GM12801 (cell line): ENCODE results near the gene LGALS12.

Source experiments
- CTCF ChIP-seq: IDR thresholded peaks from one replicate; pipeline ENCODE4 v1.5.1; 2011; ENCODE audit warnings: control low read depth; ENCODE audit not compliant: insufficient read length; ENCODE audit errors: extremely low read depth

LGALS12 gene

GRCh38 chr11:63504054-63504453, 1.8 kb upstream of the LGALS12 start:
- TF ChIP-seq CTCF, result no peak

- no peak for TF ChIP-seq CTCF
These were observed 824 bp upstream of the LGALS12 start for GRCh38 chr11:63504933-63505586.

GRCh38 chr11:63506876-63507275, 992 bp downstream of the LGALS12 start:
- TF ChIP-seq CTCF, result no peak

GRCh38 chr11:63507511-63507910, 1.6 kb downstream of the LGALS12 start:
- TF ChIP-seq CTCF, result no peak

GRCh38 chr11:63508009-63508408, 2.1 kb downstream of the LGALS12 start:
- TF ChIP-seq CTCF, result no peak

- no peak for TF ChIP-seq CTCF
These were observed 2.9 kb downstream of the LGALS12 start for GRCh38 chr11:63508745-63509144.

GRCh38 chr11:63510360-63511047, 4.6 kb downstream of the LGALS12 start:
- TF ChIP-seq CTCF, result no peak
